Fibroblast of the aortic adventitia (primary cell): ENCODE data around the gene SDE2. TPM values are rescaled to one million over a fixed set of nuclear protein-coding genes. Genes with fewer than 3 reads are reported as not detected.

Source experiments
- DNase-seq: peaks from one replicate; pipeline ENCODE4 v3.0.0-alpha.2; 2010; ENCODE audit warnings: low read depth
- H3K4me3 ChIP-seq: 2 replicates; pipeline ENCODE4 v1.5.1; 2011; ENCODE audit warnings: low read depth, mild to moderate bottlenecking, control low read depth, low read length, moderate library complexity
- total RNA-seq: library from RNA; depleted of rRNA; stranded (reverse); fragments of >200 nt; gene quantifications from 2 replicates; pipeline ENCODE4 v1.2.3, GENCODE V29; 2012; ENCODE audit warnings: low replicate concordance
- TF ChIP-seq, protein P1 (sequence below): IDR thresholded peaks from 2 replicates; pipeline ENCODE4 v1.5.1; 2011; ENCODE audit warnings: mild to moderate bottlenecking, low read length, control low read depth, inconsistent platforms; ENCODE audit not compliant: insufficient read depth

SDE2 gene
- total RNA-seq, 1 donor = 21.6 TPM

DNA sequence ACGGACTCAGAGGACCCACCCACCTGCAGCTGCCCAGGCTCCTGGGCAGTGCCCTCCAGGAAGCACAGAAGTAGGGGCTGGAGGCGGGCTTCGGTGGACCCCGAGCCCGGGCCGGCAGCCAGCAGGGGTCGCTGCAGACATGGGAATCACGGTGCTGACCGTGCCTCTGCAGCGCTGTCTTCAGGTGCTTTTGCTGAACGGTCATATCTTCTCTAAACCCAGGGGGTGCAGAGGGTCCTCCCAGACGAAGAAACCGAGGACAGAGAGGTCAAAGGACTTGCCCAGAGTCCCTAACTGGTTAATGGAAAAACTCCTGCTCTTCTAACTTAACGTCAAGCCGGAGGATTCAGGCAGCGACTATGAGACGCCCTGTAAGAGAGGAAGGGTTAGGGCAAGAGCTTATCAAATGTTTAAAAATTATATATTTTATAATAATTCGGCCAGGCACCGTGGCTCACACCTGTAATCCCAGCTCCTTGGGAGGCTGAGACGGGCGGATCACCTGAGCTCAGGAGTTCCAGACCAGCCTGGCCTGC, 36.6 kb downstream of the SDE2 start:
- H3K4me3 ChIP-seq = no peak overlapping the region
- DNase-seq = no peak
- TF ChIP-seq, protein P1, sequence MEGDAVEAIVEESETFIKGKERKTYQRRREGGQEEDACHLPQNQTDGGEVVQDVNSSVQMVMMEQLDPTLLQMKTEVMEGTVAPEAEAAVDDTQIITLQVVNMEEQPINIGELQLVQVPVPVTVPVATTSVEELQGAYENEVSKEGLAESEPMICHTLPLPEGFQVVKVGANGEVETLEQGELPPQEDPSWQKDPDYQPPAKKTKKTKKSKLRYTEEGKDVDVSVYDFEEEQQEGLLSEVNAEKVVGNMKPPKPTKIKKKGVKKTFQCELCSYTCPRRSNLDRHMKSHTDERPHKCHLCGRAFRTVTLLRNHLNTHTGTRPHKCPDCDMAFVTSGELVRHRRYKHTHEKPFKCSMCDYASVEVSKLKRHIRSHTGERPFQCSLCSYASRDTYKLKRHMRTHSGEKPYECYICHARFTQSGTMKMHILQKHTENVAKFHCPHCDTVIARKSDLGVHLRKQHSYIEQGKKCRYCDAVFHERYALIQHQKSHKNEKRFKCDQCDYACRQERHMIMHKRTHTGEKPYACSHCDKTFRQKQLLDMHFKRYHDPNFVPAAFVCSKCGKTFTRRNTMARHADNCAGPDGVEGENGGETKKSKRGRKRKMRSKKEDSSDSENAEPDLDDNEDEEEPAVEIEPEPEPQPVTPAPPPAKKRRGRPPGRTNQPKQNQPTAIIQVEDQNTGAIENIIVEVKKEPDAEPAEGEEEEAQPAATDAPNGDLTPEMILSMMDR = peak; percentile 58

DNA sequence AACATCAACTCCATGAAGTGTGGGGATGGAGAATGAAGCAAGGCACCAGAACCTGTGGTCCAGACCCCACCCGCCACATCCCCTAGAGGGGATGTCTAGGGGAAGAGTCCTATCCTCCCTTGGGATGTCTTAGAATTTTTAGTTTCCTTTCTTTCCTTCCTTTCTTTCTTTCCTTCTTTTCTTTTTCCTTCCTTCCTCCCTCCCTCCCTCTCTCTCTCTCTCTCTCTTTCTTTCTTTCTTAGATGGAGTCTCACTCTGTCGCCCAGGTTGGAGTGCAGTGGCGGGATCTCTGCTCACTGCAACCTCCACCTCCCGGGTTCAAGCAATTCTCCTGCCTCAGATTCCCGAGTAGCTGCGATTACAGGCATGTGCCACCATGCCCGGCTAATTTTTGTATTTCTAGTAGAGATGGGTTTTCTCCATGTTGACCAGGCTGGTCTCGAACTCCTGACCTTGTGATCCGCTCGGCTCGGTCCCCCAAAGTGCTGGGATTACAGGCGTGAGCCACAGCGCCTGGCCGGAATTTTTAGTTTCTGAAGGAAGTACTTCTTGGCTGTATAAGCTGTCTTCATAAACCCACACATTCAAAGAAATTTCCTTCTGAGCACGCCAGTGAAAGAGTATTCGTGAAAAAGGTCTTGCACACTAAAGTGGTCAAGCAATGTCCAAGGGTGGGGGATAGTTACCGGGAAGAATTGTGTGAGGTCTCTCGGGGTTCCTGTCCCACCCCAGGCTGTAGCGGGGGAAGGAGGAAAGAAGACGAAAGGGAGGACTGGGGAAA, 37.3 kb downstream of the SDE2 start:
- TF ChIP-seq, protein P1 = no peak
- H3K4me3 ChIP-seq = no peak overlapping the region
- no peak for DNase-seq

DNA sequence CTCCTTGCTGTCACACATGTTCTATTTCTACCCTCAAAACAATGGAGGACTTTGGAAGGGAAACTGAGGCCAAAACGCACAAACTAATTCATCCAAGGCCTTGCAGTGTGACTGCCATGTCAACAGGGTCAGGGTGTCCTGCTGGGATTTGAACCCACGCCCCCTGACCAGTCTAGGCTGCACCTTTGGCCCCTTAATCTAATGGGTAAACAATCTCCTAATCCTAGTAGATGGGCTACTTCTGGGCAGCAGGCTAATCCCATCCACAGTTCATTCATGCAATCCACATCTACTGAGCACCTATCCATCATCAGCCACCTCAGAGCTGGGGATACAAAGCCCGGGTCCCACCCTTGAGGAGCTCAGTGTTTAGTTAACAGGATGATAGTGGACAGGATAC, 41.1 kb downstream of the SDE2 start:
- TF ChIP-seq, protein P1 = no peak
- DNase-seq = no peak
- H3K4me3 ChIP-seq = no peak overlapping the region

DNA sequence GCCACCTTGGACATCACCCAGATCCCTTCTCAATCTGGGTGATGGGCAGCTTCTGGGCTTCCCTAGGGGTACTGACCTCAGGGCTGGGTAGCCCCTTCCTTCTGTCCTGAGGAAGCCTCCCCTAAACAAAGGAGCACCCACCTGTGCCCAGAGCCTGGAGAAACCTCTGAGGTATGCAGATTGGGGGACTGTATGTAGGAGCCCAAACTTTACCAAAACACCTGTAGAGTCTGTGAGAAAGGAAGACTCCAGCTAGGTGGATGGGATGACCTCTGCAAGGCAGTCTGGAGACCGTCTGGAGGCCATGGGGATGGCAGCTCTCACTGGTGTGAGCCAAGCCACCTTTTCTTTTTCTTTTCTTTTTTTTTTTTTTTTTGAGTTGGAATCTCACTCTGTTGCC, 44.4 kb downstream of the SDE2 start:
- DNase-seq = no peak
- H3K4me3 ChIP-seq = no peak overlapping the region
- TF ChIP-seq, protein P1 = no peak

DNA sequence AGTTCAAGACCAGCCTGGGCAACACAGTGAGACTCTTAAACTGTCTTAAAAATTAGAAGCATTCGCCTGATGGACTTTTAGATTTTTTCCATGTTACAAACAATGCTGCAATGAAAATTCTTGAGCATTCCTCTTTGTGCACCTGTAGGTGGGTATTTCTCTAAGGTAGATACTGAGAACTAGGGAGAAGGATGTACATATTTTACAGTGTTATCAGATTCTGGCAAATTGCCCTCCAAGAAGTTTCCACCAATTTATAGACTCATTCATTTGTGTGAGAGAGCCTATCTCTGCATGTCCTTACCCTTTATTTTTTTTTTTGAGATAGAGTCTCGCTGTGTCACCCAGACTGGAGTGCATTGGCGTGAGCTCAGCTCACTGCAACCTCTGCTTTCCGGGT, 45.8 kb downstream of the SDE2 start:
- DNase-seq = no peak
- H3K4me3 ChIP-seq = no peak overlapping the region
- TF ChIP-seq, protein P1 = no peak

DNA sequence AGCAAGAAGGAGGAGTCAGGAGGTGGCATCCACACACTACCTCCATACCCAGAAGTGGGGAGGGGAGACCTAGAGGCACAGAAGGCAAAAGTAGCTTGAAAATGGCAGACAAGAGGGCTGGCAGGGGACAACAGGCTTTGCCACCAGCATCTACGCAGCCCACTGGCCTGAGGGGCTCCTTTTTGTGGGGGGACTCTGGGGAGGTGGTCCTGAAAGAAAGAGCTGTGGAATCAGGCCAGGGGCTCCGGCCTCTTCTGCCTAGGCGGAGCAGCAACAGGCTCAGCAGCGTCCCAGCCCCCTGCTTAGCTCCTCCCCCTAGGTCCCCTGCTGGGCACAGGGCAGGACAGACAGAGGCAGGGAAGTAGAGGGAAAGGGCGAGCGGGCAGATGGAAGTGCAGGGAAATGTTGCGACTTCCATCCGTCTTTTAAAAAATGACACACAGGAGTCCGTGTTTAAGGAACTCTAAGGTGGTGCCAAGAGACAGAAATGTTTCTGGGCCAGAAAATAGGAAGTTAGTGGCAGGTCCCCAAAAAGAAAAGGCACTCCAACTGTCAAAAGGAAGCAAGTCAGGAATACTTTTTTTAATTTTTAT, 48.1 kb downstream of the SDE2 start:
- DNase-seq = no peak
- TF ChIP-seq, protein P1 = no peak
- H3K4me3 ChIP-seq = no peak overlapping the region
